WERI-Rb-1 (cell line): Measurements from ENCODE around the gene UPF2.
"Not testable (repeated sequence)": the region's sequence is repeated elsewhere in the genome, so short reads cannot be mapped to it uniquely, and the experiment has no call there.

Source experiments
- DNase-seq: peaks from one replicate; pipeline ENCODE4 v3.0.0-alpha.2; 2020
- H3K27ac ChIP-seq: fragments of 250-450 bp; sonication (Bioruptor Pico); 2 replicates; pipeline ENCODE4 v1.5.1; 2020; ENCODE audit warnings: mild to moderate bottlenecking, moderate library complexity
- H3K27me3 ChIP-seq: fragments of 250-450 bp; sonication (Bioruptor Pico); 2 replicates; pipeline ENCODE4 v1.5.1; 2021; ENCODE audit warnings: mild to moderate bottlenecking, low read depth, moderate library complexity; ENCODE audit not compliant: insufficient read depth, severe bottlenecking
- H3K36me3 ChIP-seq: fragments of 250-450 bp; sonication (Bioruptor Pico); 2 replicates; pipeline ENCODE4 v1.5.1; 2020; ENCODE audit warnings: mild to moderate bottlenecking, moderate library complexity
- H3K4me3 ChIP-seq: 2 replicates; pipeline ENCODE4 v1.5.1; 2011; ENCODE audit warnings: low read depth, mild to moderate bottlenecking, control low read depth, low read length
- H3K9me3 ChIP-seq: fragments of 250-450 bp; sonication (Bioruptor Pico); 2 replicates; pipeline ENCODE4 v1.5.1; 2021; ENCODE audit warnings: mild to moderate bottlenecking, moderate library complexity; ENCODE audit not compliant: severe bottlenecking
- CTCF ChIP-seq: IDR thresholded peaks from 2 replicates; pipeline ENCODE4 v1.5.1; 2011; ENCODE audit warnings: low read depth, mild to moderate bottlenecking, control low read depth, inconsistent platforms, low read length

The UPF2 gene

GRCh38 chr10:11993834-11994468, 48.7 kb downstream of the UPF2 start:
- H3K27me3 ChIP-seq = no peaks in the 10 kb centered on the region
- H3K27ac ChIP-seq = no peak overlapping the region
- DNase-seq = no peak
- TF ChIP-seq CTCF = no peak
- no peaks in the 10 kb centered on the region for H3K9me3 ChIP-seq
- H3K36me3 ChIP-seq = no peaks in the 10 kb centered on the region
- H3K4me3 ChIP-seq = no peak overlapping the region

GRCh38 chr10:11988924-11989323, 53.7 kb downstream of the UPF2 start:
- no peak for DNase-seq
- Histone ChIP-seq H3K36me3 (no peaks in the 10 kb centered on the region), H3K27ac (no peak overlapping the region), H3K27me3 (no peaks in the 10 kb centered on the region), H3K4me3 (no peak overlapping the region), H3K9me3 (no peaks in the 10 kb centered on the region)
- TF ChIP-seq CTCF = no peak

GRCh38 chr10:11986593-11987216, 55.9 kb downstream of the UPF2 start:
- Histone ChIP-seq H3K27ac (no peak overlapping the region), H3K9me3 (no peaks in the 10 kb centered on the region), H3K4me3 (no peak overlapping the region), H3K36me3 (no peaks in the 10 kb centered on the region), H3K27me3 (no peaks in the 10 kb centered on the region)
- peak; percentile 45 for DNase-seq
- TF ChIP-seq CTCF = peak; percentile 57

- Histone ChIP-seq H3K27ac (no peak overlapping the region), H3K4me3 (no peak overlapping the region), H3K36me3 (no peaks in the 10 kb centered on the region), H3K27me3 (no peaks in the 10 kb centered on the region), H3K9me3 (no peaks in the 10 kb centered on the region)
- no peak for DNase-seq
- TF ChIP-seq CTCF = no peak
Observed at GRCh38 chr10:11982253-11982652, 60.4 kb downstream of the UPF2 start.

GRCh38 chr10:11975795-11976194, 66.8 kb downstream of the UPF2 start:
- H3K9me3 ChIP-seq = no peaks in the 10 kb centered on the region
- no peak overlapping the region for H3K4me3 ChIP-seq
- no peak for TF ChIP-seq CTCF
- no peaks in the 10 kb centered on the region for H3K36me3 ChIP-seq
- H3K27ac ChIP-seq = no peak overlapping the region
- no peak for DNase-seq
- no peaks in the 10 kb centered on the region for H3K27me3 ChIP-seq

- not testable (repeated sequence) for DNase-seq, H3K27ac ChIP-seq, H3K36me3 ChIP-seq, H3K27me3 ChIP-seq, H3K4me3 ChIP-seq, H3K9me3 ChIP-seq
Observed at GRCh38 chr10:11972523-11972922, 70.1 kb downstream of the UPF2 start.
